Uterus (tissue), 4 donors: ENCODE measurements around the gene ANXA11. TPM values are rescaled to one million over a fixed set of nuclear protein-coding genes. Genes with fewer than 3 reads are reported as not detected.
"Not testable (repeated sequence)": the region's sequence is repeated elsewhere in the genome, so short reads cannot be mapped to it uniquely, and the experiment has no call there.

Experiments
- DNase-seq, 2 donors: peaks; one replicate each; pipeline ENCODE4 v3.0.0-alpha.2; 2019 to 2020
- H3K27ac ChIP-seq, 2 donors: fragments of 200-600 bp; sonication (generic); 1 replicate in 1 of 2; 2 replicates in 1 of 2; pipeline ENCODE4 v1.5.1; 2016 to 2018
- H3K27me3 ChIP-seq, 2 donors: fragments of 200-600 bp; sonication (generic); one replicate each; pipeline ENCODE4 v1.5.1; 2018 to 2019; ENCODE audit warnings: control low read depth in 1 of 2
- H3K36me3 ChIP-seq, 2 donors: fragments of 200-600 bp; sonication (generic); one replicate each; pipeline ENCODE4 v1.5.1; 2019; ENCODE audit warnings: control low read depth in 1 of 2
- H3K4me1 ChIP-seq, 2 donors: fragments of 200-600 bp; sonication (generic); one replicate each; pipeline ENCODE4 v1.5.1; 2018 to 2019; ENCODE audit warnings: control low read depth in 1 of 2
- H3K4me3 ChIP-seq, 2 donors: fragments of 200-600 bp; sonication (generic); 1 replicate in 1 of 2; 2 replicates in 1 of 2; pipeline ENCODE4 v1.5.1; 2018 to 2019; ENCODE audit warnings: mild to moderate bottlenecking in 1 of 2
- H3K9me3 ChIP-seq, 2 donors: fragments of 200-600 bp; sonication (generic); one replicate each; pipeline ENCODE4 v1.5.1; 2019; ENCODE audit warnings: control low read depth in 1 of 2
- CTCF ChIP-seq, 4 experiments: fragments of 200-600 bp in 2 of 4; fragments of 450-650 bp in 2 of 4; sonication (generic) in 2 of 4; IDR thresholded peaks; one replicate each; pipeline ENCODE4 v1.5.1; 2016 to 2019; ENCODE audit warnings: antibody characterized with exemption in 4 of 4, mild to moderate bottlenecking in 2 of 4, moderate library complexity in 1 of 4
- POLR2A ChIP-seq, 2 donors: fragments of 450-650 bp; IDR thresholded peaks; one replicate each; pipeline ENCODE4 v1.6.1; 2016; ENCODE audit warnings: antibody characterized with exemption in 2 of 2, mild to moderate bottlenecking in 1 of 2, moderate library complexity in 1 of 2
- intact Hi-C: fragments of 100-400 bp; cut with DNase I; formaldehyde crosslinking; loops from one replicate; pipeline ENCODE4 v1.15.1; 2023; ENCODE audit warnings: low total_unique reads
- total RNA-seq, 4 donors: library from RNA; depleted of rRNA in 3 of 4; stranded (reverse); fragments of >200 nt in 3 of 4; gene quantifications; one replicate each; pipeline versions ENCODE4 v1.1.0 to v1.2.4, GENCODE V29; 2014 to 2023
- donor health status: DM: yes; HTN: yes; CAD: no.

Gene ANXA11
- total RNA-seq, 4 donors from 2014 or later = 15.6 to 157 (median 47.2) TPM

DNA sequence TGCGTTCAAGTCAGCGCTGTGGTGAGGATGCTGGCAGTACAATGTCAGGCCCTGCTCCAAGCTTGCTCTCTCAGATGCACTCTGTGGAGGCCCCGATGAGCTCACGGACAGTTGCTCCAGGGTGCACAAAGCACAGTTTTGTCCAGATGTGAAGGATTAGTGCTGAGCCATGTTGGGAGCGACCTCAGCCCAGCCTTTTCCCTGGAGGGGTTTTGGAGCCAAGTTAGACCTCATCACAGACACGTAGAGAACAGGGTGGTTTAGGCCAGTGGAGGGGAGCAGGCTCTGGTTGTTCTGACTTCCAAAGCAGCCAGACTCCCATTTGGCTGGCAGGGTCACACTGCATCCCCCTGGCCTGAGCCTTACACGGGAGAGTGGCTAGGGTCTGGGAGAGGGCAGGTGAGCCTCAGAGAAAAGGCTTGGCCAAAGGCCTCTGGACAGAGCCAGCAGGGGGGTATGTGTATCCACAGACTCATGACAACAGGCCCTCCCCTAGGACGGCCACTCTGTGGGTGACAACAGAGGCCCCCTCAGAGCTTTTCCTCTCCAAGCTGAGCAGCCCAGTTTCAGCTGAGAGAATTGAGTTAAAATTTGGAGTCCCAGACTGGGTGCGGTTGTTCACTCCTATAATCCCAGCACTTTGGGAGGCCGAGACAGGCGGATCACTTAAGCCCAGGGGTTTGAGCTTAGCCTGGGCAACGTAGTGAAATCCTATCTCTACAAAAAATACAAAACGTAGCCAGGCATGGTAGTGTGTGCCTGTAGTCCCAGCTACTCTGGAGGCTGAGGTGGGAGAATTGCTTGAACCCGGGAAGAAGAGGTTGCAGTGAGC, 68.1 kb downstream of the ANXA11 start:
- H3K4me3 ChIP-seq = no peak overlapping the region
- no peaks in the 10 kb centered on the region for H3K36me3 ChIP-seq
- intact Hi-C loops = no loop called here
- H3K27ac ChIP-seq = peak overlapping the region in 1 of 2 donors; percentile 77
- H3K9me3 ChIP-seq = no peaks in the 10 kb centered on the region
- TF ChIP-seq CTCF (IDR thresholded peaks at IDR 0.05) (no peak), POLR2A (IDR thresholded peaks at IDR 0.05) (no peak)
- H3K4me1 ChIP-seq = peaks cover 0 to 6% of the 10 kb centered on the region in 2 donors
- peak in 1 of 2 donors; percentile 61 for DNase-seq
- H3K27me3 ChIP-seq = no peaks in the 10 kb centered on the region

DNA sequence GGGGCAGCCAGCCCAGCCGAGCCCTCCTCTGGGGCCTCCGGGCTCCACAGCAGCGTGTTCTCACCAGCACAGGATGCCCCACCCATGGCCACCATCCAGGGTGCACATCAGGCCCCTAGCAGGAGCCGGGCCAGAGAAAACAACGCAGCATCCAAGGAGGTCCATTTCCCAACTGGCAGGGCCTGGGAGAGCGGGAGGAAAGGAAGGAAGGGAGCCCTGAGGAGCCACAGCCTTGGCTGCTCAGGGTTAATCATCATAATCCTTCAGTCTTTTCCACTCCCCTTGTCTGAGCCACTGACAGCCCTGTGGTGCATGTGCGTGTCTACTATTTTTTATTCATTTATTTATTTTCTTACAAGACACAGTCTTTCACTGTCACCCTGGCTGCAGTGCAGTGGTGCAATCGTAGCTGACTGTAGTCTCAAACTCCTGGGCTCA, 69.2 kb downstream of the ANXA11 start:
- H3K36me3 ChIP-seq = no peaks in the 10 kb centered on the region
- H3K4me3 ChIP-seq = no peak overlapping the region
- no peaks in the 10 kb centered on the region for H3K27me3 ChIP-seq
- peak; percentile 67 to 87 for DNase-seq
- peak overlapping the region; percentile 43 to 77 for H3K27ac ChIP-seq
- H3K4me1 ChIP-seq = peaks cover 0 to 6% of the 10 kb centered on the region in 2 donors
- intact Hi-C loops = no loop called here
- no peak for TF ChIP-seq POLR2A (IDR thresholded peaks at IDR 0.05)
- no peaks in the 10 kb centered on the region for H3K9me3 ChIP-seq

DNA sequence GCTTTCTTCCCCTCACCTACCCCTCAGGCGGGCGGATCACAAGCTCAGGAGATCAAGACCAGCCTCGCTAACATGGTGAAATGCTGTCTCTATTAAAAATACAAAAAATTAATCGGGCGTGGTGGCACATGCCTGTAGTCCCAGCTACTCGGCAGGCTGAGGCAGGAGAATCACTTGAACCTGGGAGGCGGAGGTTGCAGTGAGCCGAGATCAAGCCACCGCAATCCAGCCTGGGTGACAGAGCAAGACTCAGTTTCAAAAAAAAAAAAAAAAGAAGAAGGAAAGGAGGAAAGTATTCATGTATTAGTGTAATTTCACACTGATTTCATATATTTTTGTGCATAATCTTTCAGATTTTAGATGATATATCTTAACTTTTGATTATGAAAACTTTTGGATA, 71.7 kb downstream of the ANXA11 start:
- H3K27me3 ChIP-seq, H3K4me1 ChIP-seq, H3K36me3 ChIP-seq, intact Hi-C loops, H3K9me3 ChIP-seq, DNase-seq: not testable (repeated sequence)
- H3K27ac ChIP-seq = peak overlapping the region; percentile 68 to 79
- H3K4me3 ChIP-seq = peak overlapping the region in 1 of 2 donors; percentile 21

DNA sequence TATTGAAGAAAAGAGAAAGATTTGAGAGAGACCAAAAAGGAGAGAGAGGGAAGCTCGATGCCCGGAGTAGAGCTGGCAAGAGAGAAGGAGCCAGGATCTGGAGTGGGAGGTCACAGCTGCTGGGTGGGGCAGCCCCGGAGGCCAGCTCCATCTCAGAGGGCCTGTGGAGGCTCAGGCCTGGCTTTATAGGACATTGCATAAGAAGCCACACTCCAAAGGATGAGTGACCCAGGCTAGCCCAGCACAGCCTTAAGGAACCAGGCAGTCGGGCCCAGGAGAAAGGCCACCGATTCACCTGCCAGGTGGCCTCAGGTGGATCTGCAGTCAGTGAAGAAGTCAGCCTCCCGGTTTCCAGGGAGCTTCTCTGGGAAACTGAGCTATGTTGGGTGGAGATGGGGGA, 72.1 kb downstream of the ANXA11 start:
- no peak for TF ChIP-seq CTCF (IDR thresholded peaks at IDR 0.05)
- no peak for TF ChIP-seq POLR2A (IDR thresholded peaks at IDR 0.05)
- intact Hi-C loops = no loop called here
- Histone ChIP-seq H3K27me3 (no peaks in the 10 kb centered on the region), H3K9me3 (no peaks in the 10 kb centered on the region), H3K27ac (peak overlapping the region; percentile 68 to 79), H3K36me3 (no peaks in the 10 kb centered on the region), H3K4me1 (peaks cover 0 to 6% of the 10 kb centered on the region in 2 donors), H3K4me3 (peak overlapping the region; percentile 21 to 41)
- peak; percentile 42 to 57 for DNase-seq

DNA sequence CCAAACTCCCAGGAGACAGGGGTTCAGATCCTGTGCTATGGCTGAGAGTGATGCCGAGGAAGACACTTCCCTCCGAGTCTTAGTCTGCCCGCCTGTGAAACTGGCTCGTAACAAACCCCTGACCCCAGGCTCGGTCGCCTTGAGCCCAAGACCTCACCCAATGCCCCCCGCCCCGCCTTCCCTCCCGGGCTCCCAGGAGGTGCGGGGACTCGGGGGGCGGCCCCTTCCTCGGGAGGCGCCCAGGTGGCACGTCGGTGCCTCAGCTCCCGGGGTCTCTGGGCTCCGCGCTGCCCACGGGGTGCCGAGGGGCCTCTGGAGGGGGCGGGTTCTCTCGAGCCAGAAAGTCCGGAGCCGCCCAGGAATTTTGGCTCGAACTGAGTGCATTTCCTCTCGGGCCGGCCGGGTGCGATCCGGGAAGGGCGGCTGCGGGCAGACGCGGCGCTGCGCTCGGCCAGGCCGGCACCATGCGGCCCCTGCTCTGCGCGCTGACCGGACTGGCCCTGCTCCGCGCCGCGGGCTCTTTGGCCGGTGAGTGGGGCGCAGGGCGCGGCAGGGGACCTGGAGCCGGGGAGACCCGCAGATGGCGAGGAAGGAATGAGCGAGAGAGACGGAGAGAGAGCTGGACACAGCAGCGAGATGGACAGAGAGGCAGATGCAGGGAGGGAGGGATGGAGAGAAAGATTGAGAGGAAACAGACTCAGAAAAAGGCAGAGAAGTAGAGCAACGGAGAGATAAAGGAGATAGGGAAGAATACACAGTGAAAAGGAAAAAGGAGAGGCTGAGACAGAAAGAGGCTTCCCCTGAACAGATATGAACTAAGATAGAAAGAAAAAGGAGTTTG, 72.8 kb downstream of the ANXA11 start, which contains the start of gene PLAC9:
TSS of gene PLAC9 (plus strand) at position 432 of the 841 bp plus-strand sequence. CDS start at position 465, 33 bp downstream.
- H3K27ac ChIP-seq = peak within 1 kb of the TSS; percentile 68 to 79
- peak in 1 of 2 donors; percentile 46 for DNase-seq
- no peaks in the 10 kb centered on the region for H3K9me3 ChIP-seq
- TF ChIP-seq POLR2A (IDR thresholded peaks at IDR 0.05) (no peak), CTCF (IDR thresholded peaks at IDR 0.05) (no peak)
- no peaks in the 10 kb centered on the region for H3K27me3 ChIP-seq
- peak within 1 kb of the TSS; percentile 21 to 41 for H3K4me3 ChIP-seq
- intact Hi-C loops = no loop called here
- peaks cover 0 to 6% of the 10 kb centered on the region in 2 donors for H3K4me1 ChIP-seq
- H3K36me3 ChIP-seq = no peaks in the 10 kb centered on the region
